Ovary (tissue), 3 donors: Measurements from ENCODE around the gene SIL1.

Source experiments
- POLR2A ChIP-seq: fragments of 450-650 bp; IDR thresholded peaks from one replicate; pipeline ENCODE4 v1.6.1; 2017; ENCODE audit warnings: antibody characterized with exemption, mild to moderate bottlenecking, moderate library complexity
- TF ChIP-seq, protein P1 (sequence below), 3 donors: fragments of 450-650 bp in 2 of 3; fragments of 200-600 bp in 1 of 3; IDR thresholded peaks; one replicate each; pipeline versions ENCODE4 v1.5.1 to v1.8.0; 2016 to 2022; ENCODE audit warnings: antibody characterized with exemption in 3 of 3, mild to moderate bottlenecking in 1 of 3
- donor health status: DM: no; HTN: no; CAD: no.

DNA sequence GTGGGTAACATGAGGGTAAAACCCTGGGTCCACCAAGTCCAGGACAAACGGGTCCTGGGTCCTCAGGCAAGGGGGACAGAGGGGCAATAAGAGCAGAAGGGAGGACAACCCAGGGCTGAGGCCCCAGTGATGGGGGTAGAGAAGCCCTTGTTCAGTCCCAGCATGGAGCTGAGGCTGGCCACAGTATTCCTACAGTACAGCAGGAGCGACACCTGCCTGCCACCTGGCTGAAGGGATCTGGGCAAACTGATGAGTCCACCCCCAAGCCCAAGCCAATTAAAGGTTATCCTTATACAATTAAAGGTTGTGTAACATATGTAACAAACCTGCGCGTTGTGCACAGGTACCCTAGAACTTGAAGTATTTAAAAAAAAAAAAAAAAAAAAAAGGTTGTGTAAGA, 225.3 kb downstream of the SIL1 start:
- TF ChIP-seq, protein P1, sequence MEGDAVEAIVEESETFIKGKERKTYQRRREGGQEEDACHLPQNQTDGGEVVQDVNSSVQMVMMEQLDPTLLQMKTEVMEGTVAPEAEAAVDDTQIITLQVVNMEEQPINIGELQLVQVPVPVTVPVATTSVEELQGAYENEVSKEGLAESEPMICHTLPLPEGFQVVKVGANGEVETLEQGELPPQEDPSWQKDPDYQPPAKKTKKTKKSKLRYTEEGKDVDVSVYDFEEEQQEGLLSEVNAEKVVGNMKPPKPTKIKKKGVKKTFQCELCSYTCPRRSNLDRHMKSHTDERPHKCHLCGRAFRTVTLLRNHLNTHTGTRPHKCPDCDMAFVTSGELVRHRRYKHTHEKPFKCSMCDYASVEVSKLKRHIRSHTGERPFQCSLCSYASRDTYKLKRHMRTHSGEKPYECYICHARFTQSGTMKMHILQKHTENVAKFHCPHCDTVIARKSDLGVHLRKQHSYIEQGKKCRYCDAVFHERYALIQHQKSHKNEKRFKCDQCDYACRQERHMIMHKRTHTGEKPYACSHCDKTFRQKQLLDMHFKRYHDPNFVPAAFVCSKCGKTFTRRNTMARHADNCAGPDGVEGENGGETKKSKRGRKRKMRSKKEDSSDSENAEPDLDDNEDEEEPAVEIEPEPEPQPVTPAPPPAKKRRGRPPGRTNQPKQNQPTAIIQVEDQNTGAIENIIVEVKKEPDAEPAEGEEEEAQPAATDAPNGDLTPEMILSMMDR (IDR thresholded peaks at IDR 0.05): no peak
- TF ChIP-seq POLR2A: no peak
